ENCODE results near the gene PKD1L1.

PKD1L1 gene

GRCh38 chr7:47813620-47814260 is 134.5 kb downstream of the PKD1L1 start:
- no peak for TF ChIP-seq Cebpa-rat (IDR thresholded peaks at IDR 0.05)
- H3K27ac ChIP-seq = no peak overlapping the region

DNA sequence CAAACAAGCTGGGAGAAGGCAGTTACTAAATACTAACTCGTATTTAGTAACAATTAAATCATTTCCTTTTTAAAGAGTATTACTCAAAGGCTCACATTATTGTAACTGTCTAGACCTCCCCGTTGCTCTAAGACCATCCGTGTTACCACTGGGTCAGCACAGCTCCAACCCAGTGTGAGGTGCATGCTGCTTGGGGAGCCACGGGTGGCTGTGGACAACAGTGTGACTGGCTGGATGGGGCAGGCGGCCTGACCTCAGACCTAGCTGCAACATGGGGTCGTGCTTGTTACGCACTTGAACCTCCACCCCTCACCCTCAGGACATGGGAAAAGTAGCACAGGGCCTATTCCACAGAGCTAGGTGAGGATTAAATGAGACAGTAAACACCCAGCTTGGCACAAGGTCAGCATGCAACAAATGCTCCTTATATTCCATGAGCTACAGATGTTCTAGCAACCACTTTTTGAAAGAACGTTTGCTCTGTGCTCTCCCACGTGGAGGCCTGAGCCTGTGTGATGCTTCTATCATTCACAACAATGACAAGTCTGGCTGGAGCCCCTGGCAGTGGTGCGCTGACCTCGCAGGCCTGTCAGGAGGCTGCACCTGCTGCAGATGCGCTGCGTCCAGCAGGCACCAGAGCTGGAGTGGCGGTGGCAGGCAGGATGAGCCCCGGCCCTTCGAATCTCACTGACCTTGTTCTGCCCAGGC is 135.7 kb downstream of the PKD1L1 start:
- no peaks in the 10 kb centered on the region for H3K9me3 ChIP-seq
- H3K4me1 ChIP-seq = peaks cover 11% of the 10 kb centered on the region
- H3K4me2 ChIP-seq = no peak overlapping the region
- no peaks in the 10 kb centered on the region for H3K36me3 ChIP-seq
- no peak for TF ChIP-seq Cebpa-rat (IDR thresholded peaks at IDR 0.05)
- H3K9ac ChIP-seq = no peak overlapping the region
- no peaks in the 10 kb centered on the region for H3K27me3 ChIP-seq
- no peak overlapping the region for H3K4me3 ChIP-seq
- no peaks in the 10 kb centered on the region for H4K20me1 ChIP-seq
- H3K27ac ChIP-seq = no peak overlapping the region

More at GRCh38 chr7:47813620-47814260, 134.5 kb downstream of the PKD1L1 start:
- H3K4me2 ChIP-seq = no peak overlapping the region
- H4K20me1 ChIP-seq = no peaks in the 10 kb centered on the region
- no peaks in the 10 kb centered on the region for H3K36me3 ChIP-seq
- H3K9ac ChIP-seq = no peak overlapping the region
- no peaks in the 10 kb centered on the region for H3K27me3 ChIP-seq
- H3K9me3 ChIP-seq = no peaks in the 10 kb centered on the region
- no peak overlapping the region for H3K4me3 ChIP-seq
- peaks cover 6% of the 10 kb centered on the region; the same call in 1 of the 2 replicates for H3K4me1 ChIP-seq

- no peak overlapping the region for H3K4me2 ChIP-seq
- H3K27ac ChIP-seq = no peak overlapping the region
- H3K9ac ChIP-seq = no peak overlapping the region
- no peaks in the 10 kb centered on the region for H3K36me3 ChIP-seq
- H3K27me3 ChIP-seq = no peaks in the 10 kb centered on the region
- no peak overlapping the region for H3K4me3 ChIP-seq
- no peaks in the 10 kb centered on the region for H4K20me1 ChIP-seq
- H3K9me3 ChIP-seq = no peaks in the 10 kb centered on the region
- peaks cover 18% of the 10 kb centered on the region for H3K4me1 ChIP-seq
- no peak for TF ChIP-seq Cebpa-rat (IDR thresholded peaks at IDR 0.05)
Measured at GRCh38 chr7:47811632-47812380, 136.5 kb downstream of the PKD1L1 start.

GRCh38 chr7:47809387-47809786 is 138.9 kb downstream of the PKD1L1 start:
- H3K9me3 ChIP-seq = no peaks in the 10 kb centered on the region
- H3K4me1 ChIP-seq = peaks cover 19% of the 10 kb centered on the region
- H4K20me1 ChIP-seq = no peaks in the 10 kb centered on the region
- no peak for TF ChIP-seq Cebpa-rat (IDR thresholded peaks at IDR 0.05)
- no peak overlapping the region for H3K4me2 ChIP-seq
- no peaks in the 10 kb centered on the region for H3K36me3 ChIP-seq
- no peak overlapping the region for H3K27ac ChIP-seq
- no peak overlapping the region for H3K9ac ChIP-seq
- H3K4me3 ChIP-seq = no peak overlapping the region
- no peaks in the 10 kb centered on the region for H3K27me3 ChIP-seq

- TF ChIP-seq Cebpa-rat (IDR thresholded peaks at IDR 0.05) = no peak
- no peak overlapping the region for H3K4me2 ChIP-seq
- H3K9me3 ChIP-seq = no peaks in the 10 kb centered on the region
- H3K4me3 ChIP-seq = no peak overlapping the region
- no peak overlapping the region for H3K9ac ChIP-seq
- H3K36me3 ChIP-seq = no peaks in the 10 kb centered on the region
- peaks cover 19% of the 10 kb centered on the region for H3K4me1 ChIP-seq
- no peak overlapping the region for H3K27ac ChIP-seq
- H3K27me3 ChIP-seq = no peaks in the 10 kb centered on the region
- no peaks in the 10 kb centered on the region for H4K20me1 ChIP-seq
Measured at GRCh38 chr7:47808321-47808720, 139.9 kb downstream of the PKD1L1 start.

GRCh38 chr7:47807756-47808155 is 140.5 kb downstream of the PKD1L1 start:
- H3K9ac ChIP-seq = no peak overlapping the region
- no peaks in the 10 kb centered on the region for H4K20me1 ChIP-seq
- TF ChIP-seq Cebpa-rat (IDR thresholded peaks at IDR 0.05) = no peak
- H3K36me3 ChIP-seq = no peaks in the 10 kb centered on the region
- no peaks in the 10 kb centered on the region for H3K9me3 ChIP-seq
- H3K4me1 ChIP-seq = peaks cover 19% of the 10 kb centered on the region
- H3K27me3 ChIP-seq = no peaks in the 10 kb centered on the region
- H3K27ac ChIP-seq = no peak overlapping the region
- H3K4me2 ChIP-seq = peak overlapping the region; percentile 42
- no peak overlapping the region for H3K4me3 ChIP-seq

GRCh38 chr7:47807126-47807525 is 141.1 kb downstream of the PKD1L1 start:
- Histone ChIP-seq H3K4me2 (peak overlapping the region; percentile 42), H3K4me3 (no peak overlapping the region), H3K4me1 (peaks cover 19% of the 10 kb centered on the region), H3K36me3 (no peaks in the 10 kb centered on the region), H3K9me3 (no peaks in the 10 kb centered on the region), H4K20me1 (no peaks in the 10 kb centered on the region), H3K27me3 (no peaks in the 10 kb centered on the region), H3K9ac (no peak overlapping the region), H3K27ac (no peak overlapping the region)
- TF ChIP-seq Cebpa-rat (IDR thresholded peaks at IDR 0.05) = no peak

- no peak overlapping the region for H3K4me3 ChIP-seq
- H4K20me1 ChIP-seq = no peaks in the 10 kb centered on the region
- H3K27ac ChIP-seq = no peak overlapping the region
- no peaks in the 10 kb centered on the region for H3K36me3 ChIP-seq
- peaks cover 19% of the 10 kb centered on the region for H3K4me1 ChIP-seq
- peak overlapping the region; percentile 42; the same call in 1 of the 2 replicates for H3K4me2 ChIP-seq
- no peaks in the 10 kb centered on the region for H3K9me3 ChIP-seq
- no peaks in the 10 kb centered on the region for H3K27me3 ChIP-seq
- no peak for TF ChIP-seq Cebpa-rat (IDR thresholded peaks at IDR 0.05)
- no peak overlapping the region for H3K9ac ChIP-seq
Measured at GRCh38 chr7:47806701-47807103, 141.6 kb downstream of the PKD1L1 start.

- peaks cover 14% of the 10 kb centered on the region for H3K4me1 ChIP-seq
- H3K27ac ChIP-seq = no peak overlapping the region
- TF ChIP-seq Cebpa-rat (IDR thresholded peaks at IDR 0.05) = no peak
Measured at GRCh38 chr7:47804767-47805545, 143.3 kb downstream of the PKD1L1 start.

More at GRCh38 chr7:47804767-47805545, 143.3 kb downstream of the PKD1L1 start:
- Histone ChIP-seq H3K9me3 (no peaks in the 10 kb centered on the region), H3K9ac (no peak overlapping the region), H3K36me3 (no peaks in the 10 kb centered on the region), H3K4me2 (no peak overlapping the region), H3K4me3 (no peak overlapping the region), H4K20me1 (no peaks in the 10 kb centered on the region), H3K27me3 (no peaks in the 10 kb centered on the region)
